DMS53 (cell line): ENCODE data around the gene NAPG.
"Not testable (repeated sequence)": the region's sequence is repeated elsewhere in the genome, so short reads cannot be mapped to it uniquely, and the experiment has no call there.

Experiments
- DNase-seq: peaks from one replicate; lab custom pipeline; 2025; lab: John Stamatoyannopoulos, UW

NAPG gene

GRCh38 chr18:10514082-10514481, 11.7 kb upstream of the NAPG start:
- DNase-seq = no peak

DNA sequence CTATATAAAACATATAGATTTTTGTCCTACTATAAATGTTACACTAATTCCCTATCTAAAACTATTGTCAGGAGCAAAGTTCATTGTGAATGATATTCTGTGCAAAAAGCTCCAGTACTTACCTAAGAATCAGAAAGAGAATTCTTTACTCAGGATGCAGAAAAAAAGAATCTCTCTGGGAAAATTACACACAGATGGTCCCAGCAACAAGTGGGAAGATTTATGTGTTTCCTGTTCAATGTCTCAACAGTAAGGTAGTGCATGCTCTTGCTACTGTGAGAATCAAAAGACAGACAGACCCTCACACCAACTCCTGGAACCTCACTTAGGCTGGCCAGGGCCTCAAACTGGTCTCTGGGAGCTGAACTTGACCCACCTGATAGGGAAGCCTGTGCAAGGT, 11.2 kb upstream of the NAPG start:
- no peak for DNase-seq

GRCh38 chr18:10515456-10515855, 10.4 kb upstream of the NAPG start:
- DNase-seq = no peak

- DNase-seq = no peak
Observed at GRCh38 chr18:10516078-10516477, 9.7 kb upstream of the NAPG start.

- DNase-seq = no peak
Observed at GRCh38 chr18:10518595-10519255, 7.1 kb upstream of the NAPG start.

DNA sequence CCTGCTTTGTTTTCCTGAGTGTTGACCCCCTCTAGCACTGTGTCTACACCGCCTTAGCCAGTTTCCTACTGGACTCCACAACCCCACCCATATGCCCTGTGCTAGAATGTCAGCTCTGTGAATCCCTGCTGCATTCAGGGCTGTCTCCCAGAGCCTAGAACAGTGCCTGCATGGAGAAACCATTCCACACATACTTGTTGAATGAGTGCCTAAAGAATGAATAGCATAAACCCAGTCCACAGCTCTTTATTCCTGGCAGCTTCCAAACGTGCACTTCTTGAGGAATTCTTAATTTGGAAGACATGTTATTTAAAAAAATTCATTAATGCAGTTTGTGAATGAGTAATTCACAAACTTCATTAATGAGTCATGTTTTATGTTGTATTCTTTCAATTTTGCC, 6.5 kb upstream of the NAPG start:
- DNase-seq = no peak

DNA sequence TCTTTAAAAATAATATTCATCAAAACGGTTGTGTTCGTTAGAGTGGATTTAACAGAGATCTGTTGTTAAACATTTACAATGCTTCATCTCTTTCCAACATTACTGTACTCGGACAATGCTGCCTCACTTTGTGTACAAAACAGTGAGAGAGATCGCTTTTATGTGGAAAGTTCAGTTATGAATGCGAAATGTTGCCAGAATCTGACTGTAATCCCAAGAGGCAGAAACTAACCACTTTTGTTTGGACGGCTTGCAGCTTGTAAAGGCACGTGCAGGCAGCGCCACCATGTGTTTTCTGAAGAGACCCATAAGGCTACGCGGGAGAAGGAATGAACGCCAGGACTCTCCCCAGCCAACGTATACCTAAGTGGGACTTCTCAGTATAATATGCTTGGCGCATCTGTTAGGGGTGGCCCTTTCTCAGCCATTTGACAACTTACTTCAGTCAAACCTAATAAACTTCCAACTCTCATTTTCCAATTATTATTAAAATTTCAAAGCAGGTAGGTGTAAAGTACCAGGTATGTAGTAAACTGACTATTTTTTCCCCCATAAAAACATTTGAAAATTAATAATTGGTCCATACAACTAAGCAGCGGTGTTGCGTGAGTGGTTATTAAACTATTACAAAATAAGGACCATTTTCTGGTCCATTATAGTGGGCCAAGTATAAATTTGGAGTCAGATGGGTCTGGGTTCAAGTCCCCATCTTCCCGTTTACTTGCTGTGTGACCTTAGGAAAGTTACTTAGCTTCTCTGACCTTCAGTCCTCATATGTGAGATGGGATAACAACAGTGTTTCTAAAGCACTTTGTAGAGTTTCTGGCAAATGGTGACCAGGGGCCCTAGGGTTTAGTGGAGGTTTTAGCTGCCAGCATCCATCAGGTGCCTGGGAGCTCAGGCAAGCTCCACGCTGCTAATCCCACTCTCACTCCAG, 5.6 kb upstream of the NAPG start:
- DNase-seq = peak; percentile 98

DNA sequence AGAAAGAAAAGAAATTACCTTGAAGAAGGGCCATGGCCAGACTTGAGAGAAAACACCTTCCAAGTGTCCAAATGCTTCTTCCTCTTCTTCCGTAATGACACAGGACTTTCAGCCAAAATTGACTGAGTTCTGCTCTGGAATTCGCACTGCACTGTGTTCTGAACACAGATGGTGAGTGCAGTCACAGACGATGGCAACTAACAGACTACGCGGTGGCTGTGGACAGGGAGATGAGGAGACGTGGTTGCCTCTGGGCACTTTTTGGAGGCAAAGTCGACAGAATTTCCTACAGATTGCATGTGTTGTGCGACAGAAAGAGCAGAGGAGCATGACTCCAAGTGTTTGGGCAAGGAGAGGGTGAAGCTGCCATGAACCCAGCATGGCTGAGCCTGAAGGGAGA, 4.3 kb upstream of the NAPG start:
- no peak for DNase-seq

DNA sequence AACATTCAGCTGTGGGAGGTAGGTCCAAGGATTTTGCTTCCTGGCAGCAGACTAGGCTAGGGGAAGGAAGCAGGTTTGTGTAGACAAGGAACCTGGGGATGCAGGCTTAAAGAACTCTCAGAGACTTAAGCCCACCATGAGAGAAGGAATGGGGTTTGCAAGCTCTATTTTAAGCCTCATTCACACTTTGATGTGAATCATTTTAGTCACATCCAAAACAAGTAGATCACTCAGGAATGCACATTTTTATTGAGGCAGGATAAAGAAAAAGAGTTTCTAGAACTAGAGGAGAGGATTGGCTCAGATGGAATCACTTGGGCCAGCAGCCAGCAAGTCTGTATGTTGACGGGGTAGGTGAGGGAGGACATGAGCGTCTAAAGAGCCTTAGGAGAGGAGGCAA, 3.3 kb upstream of the NAPG start:
- DNase-seq = no peak

- DNase-seq = no peak
Observed at GRCh38 chr18:10523544-10523943, 2.3 kb upstream of the NAPG start.

- DNase-seq = no peak
Observed at GRCh38 chr18:10524507-10525370, 1.1 kb upstream of the NAPG start.

DNA sequence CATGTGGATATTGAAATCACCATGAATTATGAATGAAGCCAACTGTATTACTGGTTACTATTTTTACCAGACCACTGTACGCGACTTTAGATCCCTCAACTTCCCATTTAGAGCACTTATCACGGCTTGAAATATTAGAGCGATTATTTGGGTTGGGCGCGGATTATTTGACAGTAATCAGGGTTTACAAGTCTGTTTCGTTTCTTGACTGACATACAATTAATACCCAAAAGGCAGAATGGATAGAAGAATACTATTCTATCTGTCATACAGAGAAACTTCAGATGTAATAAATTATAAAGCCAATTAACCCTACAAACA, 496 bp upstream of the NAPG start:
- DNase-seq = no peak

DNA sequence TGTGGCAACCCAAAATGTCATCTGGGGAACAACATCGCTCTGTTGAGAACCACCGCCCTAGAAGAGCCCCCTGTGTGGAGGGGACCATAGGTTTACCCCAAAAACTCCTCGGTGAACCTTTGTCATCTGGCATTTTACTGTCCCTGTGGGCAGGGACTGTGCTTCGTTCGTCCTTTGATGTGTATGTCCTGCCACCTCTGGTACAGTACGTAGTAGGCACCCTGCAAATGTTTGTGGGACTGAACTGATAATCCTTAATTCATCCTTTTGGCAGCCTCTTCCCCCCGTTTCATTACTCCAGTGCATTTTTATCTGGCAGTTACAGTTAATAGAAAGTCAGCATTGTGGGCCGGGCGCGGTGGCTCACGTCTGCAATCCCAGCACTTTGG, 728 bp downstream of the NAPG start:
- no peak for DNase-seq

- DNase-seq = no peak
Observed at GRCh38 chr18:10528439-10528838, 2.6 kb downstream of the NAPG start.

DNA sequence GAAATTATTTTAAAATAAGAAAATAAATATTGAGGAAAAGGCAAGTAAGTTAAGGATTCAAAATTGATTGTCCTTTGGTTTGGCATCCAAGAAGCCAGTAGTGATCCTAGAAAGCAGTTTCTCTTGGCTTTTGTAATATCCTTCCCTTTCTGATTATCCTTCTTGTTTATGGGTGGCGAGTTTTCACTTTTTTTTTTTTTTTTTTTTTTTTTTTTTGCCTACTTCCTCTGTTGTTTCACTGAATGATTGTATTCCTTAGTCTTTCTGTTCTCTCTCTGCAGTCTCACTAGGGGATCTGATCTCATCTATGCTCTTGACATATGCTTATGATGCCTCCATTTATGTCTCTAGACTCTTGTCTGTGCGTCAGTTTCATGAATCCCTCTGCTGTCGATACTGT, 4.2 kb downstream of the NAPG start:
- no peak for DNase-seq

DNA sequence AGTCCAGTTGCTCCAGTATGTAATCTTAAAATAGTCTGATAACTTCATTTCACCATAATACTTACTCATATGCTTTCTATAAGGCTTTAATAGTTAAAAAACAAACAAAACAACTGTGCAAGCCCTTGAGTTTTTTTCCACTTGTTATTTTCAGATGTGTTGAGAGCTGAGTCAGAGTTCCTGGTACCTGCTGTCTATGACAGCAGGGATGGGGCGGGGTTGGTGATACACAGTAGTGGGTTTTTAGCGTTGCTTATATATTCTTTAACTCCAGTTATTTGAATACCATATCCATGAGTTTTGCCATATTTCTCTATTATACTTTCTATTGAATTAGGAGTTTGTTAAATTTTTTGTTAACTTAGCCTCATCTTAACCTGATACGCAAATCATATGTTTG, 5.0 kb downstream of the NAPG start:
- peak; percentile 70 for DNase-seq

DNA sequence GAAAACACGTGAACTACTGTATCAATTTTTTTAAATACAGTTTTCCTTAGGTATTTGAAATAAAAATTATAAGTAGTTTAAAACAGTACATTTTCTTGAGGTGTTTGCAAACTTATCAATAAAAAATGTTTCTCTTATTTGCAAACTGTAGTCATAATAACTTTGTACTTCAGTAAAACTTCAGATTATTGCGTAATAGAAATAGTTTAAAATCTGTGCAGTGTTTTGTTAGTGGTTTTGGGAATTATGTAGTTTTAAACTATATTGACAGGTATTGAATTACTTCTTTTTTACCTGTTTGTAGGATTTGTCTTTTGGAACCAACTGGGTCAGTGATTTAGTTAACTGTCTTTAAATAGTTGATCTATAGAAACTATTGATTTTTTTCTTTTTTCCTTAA, 7.3 kb downstream of the NAPG start:
- no peak for DNase-seq

DNA sequence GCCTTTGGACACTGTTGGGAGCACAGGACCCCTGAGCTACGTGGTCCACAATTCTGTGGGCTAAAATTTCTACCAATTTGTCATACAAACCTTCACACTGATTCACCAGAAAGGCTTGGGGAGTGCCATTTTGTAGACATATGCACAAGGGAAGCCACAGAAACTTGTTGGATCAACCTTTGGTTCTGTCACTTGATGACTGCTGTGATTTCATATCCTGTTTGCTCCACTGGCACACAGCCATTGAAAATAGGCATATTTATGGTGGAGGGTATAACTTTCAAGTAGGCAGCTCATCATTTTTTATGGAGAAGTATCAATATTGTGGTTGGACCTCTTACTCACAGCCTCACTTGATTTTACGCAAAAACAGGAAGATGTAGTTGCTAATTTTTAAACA, 10.5 kb downstream of the NAPG start:
- DNase-seq = no peak

DNA sequence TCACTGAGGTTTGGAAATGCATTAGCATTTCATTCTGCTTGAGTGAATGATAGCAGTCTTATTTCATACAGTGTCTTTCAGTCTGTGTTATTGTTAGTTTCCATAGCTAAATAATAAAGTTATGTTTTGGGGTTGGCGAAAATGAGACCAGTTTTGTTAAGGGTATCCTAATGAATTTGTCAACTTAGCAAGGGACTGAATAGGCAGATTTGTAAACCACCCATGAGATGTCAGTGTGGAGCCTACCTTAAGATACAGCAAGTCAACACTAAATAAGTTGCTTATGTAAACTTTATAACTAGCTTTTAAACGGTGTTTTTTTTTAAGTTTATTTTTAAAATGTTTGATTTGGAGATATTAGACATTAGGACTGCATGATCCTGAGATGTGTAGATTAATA, 11.9 kb downstream of the NAPG start:
- no peak for DNase-seq

DNA sequence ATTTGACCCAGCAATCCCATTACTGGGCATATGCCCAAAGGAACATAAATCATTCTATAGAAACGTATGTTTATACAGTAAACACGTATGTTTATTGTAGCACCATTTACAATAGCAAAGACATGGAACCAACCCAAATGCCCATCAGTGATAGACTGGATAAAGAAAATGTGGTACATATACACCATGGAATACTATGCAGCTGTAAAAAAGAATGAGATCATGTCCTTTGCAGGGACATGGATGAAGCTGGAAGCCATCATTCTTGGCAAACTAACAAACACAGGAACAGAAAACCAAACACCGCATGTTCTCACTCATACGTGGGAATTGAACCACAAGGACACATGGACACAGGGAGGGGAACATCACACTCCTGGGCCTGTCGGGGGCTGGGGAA, 13.3 kb downstream of the NAPG start:
- not testable (repeated sequence) for DNase-seq

GRCh38 chr18:10543277-10543676, 17.4 kb downstream of the NAPG start:
- no peak for DNase-seq

- DNase-seq = no peak
Observed at GRCh38 chr18:10544093-10544748, 18.4 kb downstream of the NAPG start.
